Type B pancreatic cell (in vitro differentiated cells): ENCODE measurements around the gene PCSK6. TPM values are rescaled to one million over a fixed set of nuclear protein-coding genes. Genes with fewer than 3 reads are reported as not detected.

Source experiments
- DNase-seq: peaks from one replicate; pipeline ENCODE4 v3.0.0; 2021; ENCODE audit warnings: mixed read lengths; ENCODE audit not compliant: unreplicated experiment; ENCODE audit errors: extremely low spot score
- H3K27ac Mint-ChIP-seq: 2 replicates; pipeline ENCODE4 v1.8.0; 2021; ENCODE audit warnings: mild to moderate bottlenecking, mixed read lengths
- H3K27me3 Mint-ChIP-seq: 2 replicates; pipeline ENCODE4 v1.8.0; 2021; ENCODE audit warnings: mixed read lengths
- H3K36me3 Mint-ChIP-seq: 2 replicates; pipeline ENCODE4 v1.8.0; 2021; ENCODE audit warnings: mixed read lengths
- H3K4me1 Mint-ChIP-seq: one replicate; pipeline ENCODE4 v1.8.0; 2021; ENCODE audit warnings: mixed read lengths; ENCODE audit not compliant: unreplicated experiment
- H3K4me3 Mint-ChIP-seq: 2 replicates; pipeline ENCODE4 v1.8.0; 2021; ENCODE audit warnings: mild to moderate bottlenecking, mixed read lengths
- H3K9me3 Mint-ChIP-seq: 2 replicates; pipeline ENCODE4 v1.8.0; 2021; ENCODE audit warnings: mixed read lengths
- CTCF ChIP-seq: fragments of 200-600 bp; sonication (generic); conservative IDR thresholded peaks from 2 replicates; pipeline ENCODE4 v1.5.0; 2021; ENCODE audit warnings: antibody characterized with exemption, mild to moderate bottlenecking
- total RNA-seq: library from RNA; stranded (reverse); gene quantifications from 2 replicates; pipeline ENCODE4 v1.2.1, GENCODE V29; 2021; ENCODE audit warnings: low replicate concordance

PCSK6 gene
- total RNA-seq, 1 donor from 2014 or later: 5.4 TPM

GRCh38 chr15:101531170-101531569 is 41.7 kb upstream of the PCSK6 start:
- no peaks in the 10 kb centered on the region for H3K36me3 Mint-ChIP-seq
- peaks cover 6% of the 10 kb centered on the region for H3K27me3 Mint-ChIP-seq
- no peak overlapping the region for H3K4me3 Mint-ChIP-seq
- no peaks in the 10 kb centered on the region for H3K9me3 Mint-ChIP-seq
- H3K4me1 Mint-ChIP-seq: peaks cover 15% of the 10 kb centered on the region
- DNase-seq: no peak
- no peak overlapping the region for H3K27ac Mint-ChIP-seq
- no peak for TF ChIP-seq CTCF

GRCh38 chr15:101530224-101530958 is 40.9 kb upstream of the PCSK6 start:
- TF ChIP-seq CTCF: no peak
- H3K9me3 Mint-ChIP-seq: no peaks in the 10 kb centered on the region
- H3K27me3 Mint-ChIP-seq: peaks cover 6% of the 10 kb centered on the region
- no peak overlapping the region for H3K27ac Mint-ChIP-seq
- no peak for DNase-seq
- no peaks in the 10 kb centered on the region for H3K36me3 Mint-ChIP-seq
- no peak overlapping the region for H3K4me3 Mint-ChIP-seq
- peaks cover 13% of the 10 kb centered on the region for H3K4me1 Mint-ChIP-seq

GRCh38 chr15:101528917-101529299 is 39.4 kb upstream of the PCSK6 start:
- H3K27ac Mint-ChIP-seq: no peak overlapping the region
- DNase-seq: no peak
- no peaks in the 10 kb centered on the region for H3K9me3 Mint-ChIP-seq
- no peak for TF ChIP-seq CTCF
- H3K4me1 Mint-ChIP-seq: peaks cover 10% of the 10 kb centered on the region
- H3K36me3 Mint-ChIP-seq: no peaks in the 10 kb centered on the region
- peaks cover 6% of the 10 kb centered on the region for H3K27me3 Mint-ChIP-seq
- H3K4me3 Mint-ChIP-seq: no peak overlapping the region

GRCh38 chr15:101528108-101528916 is 38.8 kb upstream of the PCSK6 start:
- peaks cover 6% of the 10 kb centered on the region for H3K27me3 Mint-ChIP-seq
- peak overlapping the region; percentile 15 for H3K4me3 Mint-ChIP-seq
- H3K36me3 Mint-ChIP-seq: no peaks in the 10 kb centered on the region
- H3K4me1 Mint-ChIP-seq: peaks cover 10% of the 10 kb centered on the region
- H3K27ac Mint-ChIP-seq: no peak overlapping the region
- no peak for DNase-seq
- H3K9me3 Mint-ChIP-seq: no peaks in the 10 kb centered on the region
- no peak for TF ChIP-seq CTCF

GRCh38 chr15:101526890-101527289 is 37.4 kb upstream of the PCSK6 start:
- Mint-ChIP-seq H3K27me3 (peaks cover 3% of the 10 kb centered on the region), H3K36me3 (no peaks in the 10 kb centered on the region), H3K27ac (no peak overlapping the region), H3K9me3 (no peaks in the 10 kb centered on the region), H3K4me1 (peaks cover 10% of the 10 kb centered on the region), H3K4me3 (no peak overlapping the region)
- TF ChIP-seq CTCF: no peak
- no peak for DNase-seq
